ENCODE results near the gene P2RY6. TPM values are rescaled to one million over a fixed set of nuclear protein-coding genes. Genes with fewer than 3 reads are reported as not detected.

P2RY6 gene
- total RNA-seq, 1 experiment from 2014 or later = 0.15 TPM

- POLR2A ChIA-PET = no interaction called here
- Histone ChIP-seq H3K4me1 (ENCODE audit: control insufficient read depth in 1 of 2, insufficient read depth in 2 of 2, low read length in 2 of 2) (peaks cover 9 to 16% of the 10 kb centered on the region in 2 experiments), H3K79me2 (ENCODE audit: insufficient read depth, low read length) (no peaks in the 10 kb centered on the region), H3K27me3 (ENCODE audit: insufficient read depth, low read length) (no peaks in the 10 kb centered on the region), H3K9me2 (ENCODE audit: insufficient read depth) (no peaks in the 10 kb centered on the region), H3K4me3 (replicated peaks in 1 of 2; ENCODE audit: low read depth in 1 of 2, low read length in 2 of 2) (no peak overlapping the region), H3K9me3 (ENCODE audit: control insufficient read depth in 1 of 2, insufficient read depth in 1 of 2, low read depth in 1 of 2, low read length in 2 of 2) (no peaks in the 10 kb centered on the region), H2AFZ (ENCODE audit: low read depth, low read length, poor library complexity, severe bottlenecking) (no peak overlapping the region), H3K27ac (ENCODE audit: low read depth, low read length) (peak overlapping the region; percentile 55; the same call in 1 of the 2 replicates), H3K36me3 (ENCODE audit: control insufficient read depth in 1 of 2, insufficient read depth in 2 of 2, low read length in 2 of 2) (no peaks in the 10 kb centered on the region), H3K4me2 (ENCODE audit: low read length) (peak overlapping the region; percentile 57), H4K20me1 (ENCODE audit: insufficient read depth) (no peaks in the 10 kb centered on the region), H3K9ac (ENCODE audit: low read length) (no peak overlapping the region; the same call in 1 of the 2 replicates)
- ATAC-seq (no peak), DNase-seq (ENCODE audit: low read depth, low spot score) (no peak)
- CTCF ChIA-PET = interaction anchor here (1.2 kb wide), 1 partner anchor 22 kb away, joined by 4 read pairs; no protein-coding TSS in a partner anchor
- TF ChIP-seq ATF3 (IDR thresholded peaks at IDR 0.05) = no peak
- TF ChIP-seq REST (IDR thresholded peaks at IDR 0.05; ENCODE audit: low read depth) = no peak
- TF ChIP-seq FOSL1 (IDR thresholded peaks at IDR 0.05; ENCODE audit: low read depth) = no peak
- intact Hi-C loops (cut with micrococcal nuclease) = no loop called here
- BruUV-seq (replicated peaks) = no TSS peak
- RAD21 ChIA-PET (ENCODE audit: low non-redundant PET in 1 of 2, low total read pairs in 2 of 2, uncharacterized antibody in 2 of 2, unreplicated experiment in 2 of 2) = no interaction called here
These were observed 13.8 kb upstream of the P2RY6 start for GRCh38 chr11:73258104-73259035.

All from HCT116 (cell line).